ENCODE results near the gene FBXL22. TPM values are rescaled to one million over a fixed set of nuclear protein-coding genes. Genes with fewer than 3 reads are reported as not detected.

The FBXL22 gene
- total RNA-seq, 4 donors from 2014 or later = 0.56 to 2.8 (median 0.60) TPM; not detected in 1

DNA sequence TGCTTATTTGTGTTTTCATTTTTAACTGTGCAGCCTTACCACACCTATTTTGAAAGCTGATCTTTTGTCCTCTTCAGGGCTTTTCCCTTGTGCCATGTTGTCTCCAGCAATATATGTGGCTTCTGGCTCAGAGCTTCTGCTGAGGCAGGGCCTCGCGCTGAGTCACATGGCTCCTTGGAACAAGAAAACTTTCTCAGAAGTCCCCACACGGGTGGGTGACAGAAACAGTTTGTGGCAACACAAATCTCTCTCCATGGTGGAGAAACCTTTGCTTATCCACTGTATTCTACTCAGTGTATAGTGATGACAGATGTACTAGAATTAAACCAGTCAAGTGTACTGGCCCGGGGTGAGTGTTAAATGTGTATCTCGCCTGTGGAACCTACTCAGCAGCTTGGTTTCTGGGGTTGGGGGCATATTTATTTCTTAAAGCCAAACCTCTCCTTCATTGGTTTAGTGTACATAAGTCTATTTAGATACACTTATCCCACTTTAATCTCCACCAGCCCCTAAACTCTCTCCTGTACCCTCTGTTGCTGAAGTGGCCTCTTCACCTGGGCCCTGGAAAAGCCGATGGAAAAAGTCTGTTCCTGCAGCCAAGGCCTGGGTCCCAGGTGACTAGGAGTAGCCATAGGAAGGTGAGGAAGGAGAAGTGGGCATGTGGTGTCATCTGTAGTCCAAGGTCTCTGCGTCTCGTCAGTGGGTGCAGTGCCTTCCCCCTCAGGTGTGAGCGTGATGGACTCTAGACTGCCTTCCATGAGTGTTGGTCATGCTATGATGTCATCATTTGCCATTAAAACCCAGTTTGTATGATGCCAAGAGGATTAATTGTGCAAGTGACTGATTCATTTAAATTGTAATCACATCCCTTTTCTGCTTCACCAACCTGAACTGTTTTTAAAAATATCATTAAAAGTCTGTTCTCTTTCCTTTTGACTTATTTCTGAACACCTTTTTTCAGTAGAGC is 3.2 kb upstream of the FBXL22 start:
- no peak for ATAC-seq (ENCODE audit: low FRiP score)
- TF ChIP-seq, protein P1, sequence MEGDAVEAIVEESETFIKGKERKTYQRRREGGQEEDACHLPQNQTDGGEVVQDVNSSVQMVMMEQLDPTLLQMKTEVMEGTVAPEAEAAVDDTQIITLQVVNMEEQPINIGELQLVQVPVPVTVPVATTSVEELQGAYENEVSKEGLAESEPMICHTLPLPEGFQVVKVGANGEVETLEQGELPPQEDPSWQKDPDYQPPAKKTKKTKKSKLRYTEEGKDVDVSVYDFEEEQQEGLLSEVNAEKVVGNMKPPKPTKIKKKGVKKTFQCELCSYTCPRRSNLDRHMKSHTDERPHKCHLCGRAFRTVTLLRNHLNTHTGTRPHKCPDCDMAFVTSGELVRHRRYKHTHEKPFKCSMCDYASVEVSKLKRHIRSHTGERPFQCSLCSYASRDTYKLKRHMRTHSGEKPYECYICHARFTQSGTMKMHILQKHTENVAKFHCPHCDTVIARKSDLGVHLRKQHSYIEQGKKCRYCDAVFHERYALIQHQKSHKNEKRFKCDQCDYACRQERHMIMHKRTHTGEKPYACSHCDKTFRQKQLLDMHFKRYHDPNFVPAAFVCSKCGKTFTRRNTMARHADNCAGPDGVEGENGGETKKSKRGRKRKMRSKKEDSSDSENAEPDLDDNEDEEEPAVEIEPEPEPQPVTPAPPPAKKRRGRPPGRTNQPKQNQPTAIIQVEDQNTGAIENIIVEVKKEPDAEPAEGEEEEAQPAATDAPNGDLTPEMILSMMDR (IDR thresholded peaks at IDR 0.05) = no peak
- DNase-seq (ENCODE audit: low spot score) = no peak

DNA sequence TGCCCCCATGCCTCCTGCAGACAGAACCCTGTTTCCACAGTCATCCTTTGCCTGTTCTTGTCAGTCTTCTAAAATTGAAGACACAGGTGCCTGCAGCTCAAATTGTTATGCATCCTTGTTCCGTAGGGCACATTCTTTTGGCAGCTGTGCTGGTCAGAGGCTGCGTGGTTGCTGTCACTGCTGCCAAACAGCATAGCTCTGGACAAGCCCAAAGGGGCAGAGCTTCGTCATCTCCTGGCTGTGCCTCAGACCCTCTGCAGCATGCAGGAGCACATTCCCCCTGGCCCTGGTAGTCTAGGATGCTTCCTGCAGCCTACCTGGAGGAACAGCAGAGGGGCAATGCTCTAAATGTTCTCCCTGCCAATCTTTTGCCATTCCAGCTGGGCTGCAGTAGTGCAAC is 2.1 kb upstream of the FBXL22 start:
- ATAC-seq (ENCODE audit: low FRiP score) (no peak), DNase-seq (ENCODE audit: low spot score) (no peak)
- TF ChIP-seq, protein P1 (IDR thresholded peaks at IDR 0.05) = no peak

DNA sequence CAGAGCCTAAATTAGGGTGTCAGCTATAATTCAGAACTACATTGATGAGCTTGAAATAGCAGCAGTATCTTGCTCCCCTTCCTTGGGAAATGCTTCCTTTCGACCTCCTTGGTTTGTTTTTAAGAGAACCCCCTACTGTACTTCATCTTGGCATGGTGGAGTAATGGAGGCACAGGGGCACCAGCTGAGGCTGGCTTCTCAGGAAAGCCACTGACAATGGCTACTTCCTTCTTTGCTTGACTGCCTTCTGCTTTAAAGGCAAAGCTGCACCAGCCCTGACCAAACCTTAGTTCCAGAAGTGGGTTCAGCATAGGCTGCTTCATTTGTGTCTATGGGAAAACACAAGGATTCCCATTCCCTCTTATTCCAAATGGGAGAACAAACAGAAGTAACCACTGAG is 1.5 kb upstream of the FBXL22 start:
- DNase-seq (ENCODE audit: low spot score) (no peak), ATAC-seq (ENCODE audit: low FRiP score) (no peak)

DNA sequence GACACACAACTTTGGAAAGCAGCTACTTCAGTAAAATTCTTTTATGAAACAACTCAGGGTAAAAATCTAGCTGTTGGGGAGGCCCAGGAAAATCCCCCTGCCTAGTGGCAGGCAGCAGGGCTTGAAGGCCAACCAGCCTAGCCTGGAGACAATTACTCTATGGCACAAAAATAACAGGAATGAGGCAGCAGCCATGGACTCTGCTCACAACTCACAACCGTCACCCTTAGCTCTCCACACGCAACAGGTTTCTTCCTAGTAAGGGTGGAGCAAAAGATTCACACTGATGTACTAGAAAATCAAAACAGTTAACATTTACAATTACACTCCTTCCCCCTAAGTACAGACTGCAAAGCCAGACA is 530 bp upstream of the FBXL22 start:
- TF ChIP-seq, protein P1 (IDR thresholded peaks at IDR 0.05) = no peak
- DNase-seq (ENCODE audit: low spot score) (no peak), ATAC-seq (ENCODE audit: low FRiP score) (no peak)

More for the DNA sequence above, 1.5 kb upstream of the FBXL22 start:
- TF ChIP-seq, protein P1 (IDR thresholded peaks at IDR 0.05) = no peak

DNA sequence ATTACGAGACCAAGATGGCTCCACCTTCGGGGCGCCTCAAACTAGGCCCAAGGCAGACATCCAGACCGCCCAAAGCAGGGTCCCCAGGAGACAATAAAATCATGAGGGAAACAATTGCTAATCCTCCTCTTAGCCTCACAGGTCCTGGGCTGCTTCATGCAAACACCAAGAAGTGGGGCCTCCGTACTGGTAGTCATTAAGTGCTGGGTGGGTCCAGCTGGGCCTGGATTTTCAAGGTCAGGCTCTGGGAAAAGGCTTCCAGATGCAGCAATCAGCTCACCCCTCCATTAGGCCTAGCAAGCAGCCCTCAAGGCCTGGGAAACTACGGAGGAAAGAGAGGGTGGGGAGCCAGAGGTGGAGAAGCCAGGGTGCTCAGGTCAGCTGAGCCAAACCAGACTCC is 634 bp downstream of the FBXL22 start:
- DNase-seq (ENCODE audit: low spot score) = no peak
- ATAC-seq (ENCODE audit: low FRiP score) = no peak
- TF ChIP-seq, protein P1 (IDR thresholded peaks at IDR 0.05) = no peak

DNA sequence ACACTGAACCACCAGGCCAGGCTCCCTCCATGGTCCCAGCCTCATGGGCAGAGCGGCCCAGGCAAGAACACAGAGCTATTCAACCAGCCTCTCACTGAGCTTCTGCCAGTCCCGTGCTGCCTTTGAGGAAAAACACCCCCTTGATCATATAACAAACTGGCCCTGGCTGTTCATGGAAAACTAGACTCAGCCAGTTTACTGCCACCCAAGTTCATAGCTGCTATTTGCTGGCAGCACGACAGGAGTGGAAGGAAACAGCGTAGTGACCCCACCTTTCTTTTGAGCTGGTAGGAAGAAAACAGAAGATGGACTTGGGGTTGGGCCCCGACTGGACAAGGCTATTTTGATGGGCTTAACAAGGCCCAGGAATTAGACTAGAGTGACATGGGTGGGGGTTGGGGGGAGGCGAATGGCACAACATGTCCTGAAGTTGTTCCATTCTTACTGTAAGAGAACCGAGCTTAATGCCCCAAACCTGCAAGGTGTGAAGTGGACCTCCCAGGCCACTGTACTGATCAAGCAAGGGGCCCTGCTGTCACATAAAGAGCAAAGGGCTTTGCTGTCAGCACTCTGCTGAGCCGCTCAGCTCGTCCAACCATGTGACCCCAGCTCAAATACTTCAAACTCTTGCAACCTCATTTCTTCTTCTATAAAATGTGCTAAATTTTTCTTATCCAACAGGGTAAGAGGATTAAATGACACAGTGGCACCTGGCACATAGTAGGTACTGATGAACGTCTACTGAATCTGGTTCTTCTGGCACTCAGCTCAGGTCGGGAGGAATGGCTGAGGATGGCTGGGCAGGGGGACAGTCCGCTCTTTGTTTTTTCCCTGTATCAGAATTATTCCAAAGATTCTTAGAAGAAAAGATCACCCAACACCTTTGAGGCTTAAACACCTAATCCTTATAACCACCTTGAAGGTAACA is 1.6 kb downstream of the FBXL22 start:
- ATAC-seq (ENCODE audit: low FRiP score) (no peak), DNase-seq (ENCODE audit: low spot score) (no peak)
- TF ChIP-seq, protein P1 (IDR thresholded peaks at IDR 0.05) = no peak

Measured in omental fat pad (tissue), 4 donors.